D721Med (cell line): ENCODE measurements around the gene IRX4.

Experiments used
- DNase-seq: peaks from one replicate; pipeline ENCODE4 v3.0.0; 2011; ENCODE audit warnings: low spot score; ENCODE audit not compliant: insufficient read length
- FAIRE-seq: peaks from 2 replicates; lab custom pipeline; 2011; peaks lifted over from hg19 to GRCh38; lab: Jason Lieb, UNC
- TF ChIP-seq, protein P1 (sequence below): IDR thresholded peaks from 2 replicates; pipeline ENCODE4 v1.5.1; 2012; ENCODE audit warnings: mild to moderate bottlenecking, control low read depth; ENCODE audit not compliant: insufficient read depth; ENCODE audit errors: missing control alignments

The IRX4 gene

DNA sequence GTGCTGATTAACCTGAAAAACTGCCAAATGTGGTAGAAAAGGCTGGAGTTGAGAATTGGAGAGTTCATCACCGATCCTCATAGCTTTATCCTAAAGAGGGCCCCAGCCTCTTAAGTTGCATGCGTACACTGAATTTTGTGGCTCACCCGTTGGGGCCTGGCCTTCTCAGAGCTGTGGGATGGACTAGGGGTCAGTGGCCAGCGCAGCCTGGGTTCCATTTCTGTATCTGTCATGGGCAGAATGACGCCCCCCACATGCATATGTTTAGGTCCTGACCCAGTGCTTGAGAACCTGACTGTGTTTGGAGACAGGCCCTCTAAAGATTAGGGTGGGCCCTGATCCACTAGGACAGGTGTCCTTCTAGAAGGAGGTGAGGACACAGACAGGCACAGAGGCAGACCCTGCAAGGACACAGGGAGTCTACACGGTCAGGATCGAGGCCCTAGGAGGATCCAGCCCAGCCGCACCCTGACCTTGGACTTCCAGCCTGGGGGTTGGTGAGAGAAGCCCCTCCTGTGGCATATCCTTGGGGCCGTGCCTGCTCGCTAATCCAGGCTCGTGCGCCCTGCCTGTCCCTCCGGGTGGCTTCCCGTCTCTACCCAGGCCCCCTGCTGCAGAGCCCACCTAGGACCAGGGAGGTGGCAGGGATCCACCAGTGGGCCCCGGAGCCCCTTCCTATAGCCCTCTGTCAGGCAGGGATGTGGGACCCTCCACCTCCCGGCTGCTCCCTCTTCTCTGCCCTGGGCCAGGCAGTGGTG is 49.3 kb downstream of the IRX4 start:
- FAIRE-seq (no peak), DNase-seq (no peak)
- TF ChIP-seq, protein P1, sequence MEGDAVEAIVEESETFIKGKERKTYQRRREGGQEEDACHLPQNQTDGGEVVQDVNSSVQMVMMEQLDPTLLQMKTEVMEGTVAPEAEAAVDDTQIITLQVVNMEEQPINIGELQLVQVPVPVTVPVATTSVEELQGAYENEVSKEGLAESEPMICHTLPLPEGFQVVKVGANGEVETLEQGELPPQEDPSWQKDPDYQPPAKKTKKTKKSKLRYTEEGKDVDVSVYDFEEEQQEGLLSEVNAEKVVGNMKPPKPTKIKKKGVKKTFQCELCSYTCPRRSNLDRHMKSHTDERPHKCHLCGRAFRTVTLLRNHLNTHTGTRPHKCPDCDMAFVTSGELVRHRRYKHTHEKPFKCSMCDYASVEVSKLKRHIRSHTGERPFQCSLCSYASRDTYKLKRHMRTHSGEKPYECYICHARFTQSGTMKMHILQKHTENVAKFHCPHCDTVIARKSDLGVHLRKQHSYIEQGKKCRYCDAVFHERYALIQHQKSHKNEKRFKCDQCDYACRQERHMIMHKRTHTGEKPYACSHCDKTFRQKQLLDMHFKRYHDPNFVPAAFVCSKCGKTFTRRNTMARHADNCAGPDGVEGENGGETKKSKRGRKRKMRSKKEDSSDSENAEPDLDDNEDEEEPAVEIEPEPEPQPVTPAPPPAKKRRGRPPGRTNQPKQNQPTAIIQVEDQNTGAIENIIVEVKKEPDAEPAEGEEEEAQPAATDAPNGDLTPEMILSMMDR: no peak

- FAIRE-seq (no peak), DNase-seq (no peak)
- TF ChIP-seq, protein P1: no peak
Measured at GRCh38 chr5:1832511-1833250, 50.0 kb downstream of the IRX4 start.

DNA sequence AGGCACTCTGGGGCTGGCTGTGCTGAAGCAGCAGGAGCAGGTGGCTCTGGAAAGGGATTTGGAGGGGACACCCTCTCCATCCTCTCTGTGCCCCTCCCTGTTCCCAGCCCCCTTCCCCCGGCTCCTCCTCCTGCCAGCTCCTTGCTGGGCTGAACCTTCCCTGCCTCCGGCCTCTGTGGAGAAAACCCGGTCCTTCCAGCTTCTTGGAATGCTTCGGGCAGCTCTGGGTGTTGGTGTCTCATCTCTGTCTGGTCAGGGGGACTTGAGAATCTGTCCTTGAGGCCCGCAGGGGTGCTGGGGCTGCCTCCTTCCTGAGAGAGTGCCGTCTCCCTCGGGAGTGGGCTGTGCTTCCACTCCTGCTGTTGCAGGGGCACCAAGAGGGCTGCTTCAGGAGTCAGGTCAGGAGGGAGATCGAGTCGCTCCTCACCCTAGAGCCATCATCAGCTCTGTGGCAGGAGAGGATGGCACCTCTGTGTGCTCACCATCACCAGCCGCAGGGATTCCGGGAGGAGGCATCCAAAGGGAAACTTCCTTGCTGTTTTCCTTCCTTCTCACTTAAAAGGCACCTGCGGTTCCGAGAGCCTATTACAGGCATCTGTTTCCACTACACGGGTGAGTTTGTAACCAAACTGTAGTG is 50.9 kb downstream of the IRX4 start:
- DNase-seq (no peak), FAIRE-seq (no peak)
- TF ChIP-seq, protein P1: no peak

- FAIRE-seq: no peak
- no peak for DNase-seq
- TF ChIP-seq, protein P1: no peak
Measured at GRCh38 chr5:1831257-1831656, 51.5 kb downstream of the IRX4 start.

DNA sequence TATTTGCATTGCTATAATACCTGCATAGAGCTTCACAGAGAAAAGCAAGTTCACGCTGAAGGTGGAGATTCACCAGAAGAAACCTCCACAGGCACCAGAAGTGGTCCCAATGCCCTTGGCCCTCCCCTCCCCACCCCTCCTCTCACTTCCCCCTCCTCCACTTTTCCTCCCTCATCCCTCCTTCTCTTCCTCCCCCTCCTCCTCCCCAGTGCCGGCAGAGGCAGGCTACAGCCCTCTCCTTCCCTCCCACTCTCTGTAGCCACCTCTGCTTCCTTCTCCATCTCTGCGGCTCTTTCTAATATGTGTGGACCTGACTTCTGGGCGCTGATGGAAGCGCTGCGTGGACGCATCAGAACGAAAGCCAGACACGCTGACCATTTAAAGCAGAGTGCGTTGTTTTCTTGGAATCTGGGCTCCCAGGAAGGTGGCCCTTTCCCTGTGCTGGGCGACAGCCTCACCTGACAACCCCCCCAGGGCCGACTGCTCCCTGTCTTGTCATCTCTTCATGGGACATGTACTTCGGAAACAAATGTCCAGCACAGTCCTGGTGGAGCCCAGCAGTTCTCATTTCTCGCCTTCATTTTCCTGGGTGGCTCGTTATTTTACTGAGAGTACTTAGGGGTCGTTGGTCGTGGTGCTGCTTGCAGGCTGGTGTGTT is 52.0 kb downstream of the IRX4 start:
- DNase-seq (no peak), FAIRE-seq (no peak)
- TF ChIP-seq, protein P1: no peak

- no peak for FAIRE-seq
- no peak for DNase-seq
- TF ChIP-seq, protein P1: no peak
Measured at GRCh38 chr5:1827886-1828397, 54.8 kb downstream of the IRX4 start.
